ENCODE results near the gene GNB3. TPM values are rescaled to one million over a fixed set of nuclear protein-coding genes. Genes with fewer than 3 reads are reported as not detected.

Gene GNB3
- total and polyA plus RNA-seq, 4 donors, result 2.5 to 27.0 (median 8.5) TPM

DNA sequence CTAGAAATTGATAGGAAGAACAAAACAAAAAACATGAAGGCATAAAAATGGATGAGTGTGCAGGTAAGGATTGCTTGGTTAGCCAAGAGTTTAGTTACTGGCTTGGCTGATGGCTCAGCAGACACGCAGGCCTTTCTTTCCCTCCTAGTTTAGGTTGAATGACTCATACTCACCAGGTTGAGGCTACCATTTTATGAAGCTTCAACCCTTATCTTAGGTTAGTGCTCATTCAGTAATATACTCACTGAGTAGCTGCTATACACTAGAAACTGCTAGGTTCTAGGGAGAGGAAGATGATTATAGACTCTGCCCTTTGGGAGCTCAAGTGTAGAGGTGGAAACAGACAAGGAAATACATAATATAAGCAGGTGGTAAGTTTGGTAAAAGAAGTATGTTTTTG is 6.5 kb upstream of the GNB3 start:
- Histone ChIP-seq H3K4me3 (ENCODE audit: low read depth, low read length) (no peak overlapping the region), H3K36me3 (ENCODE audit: control insufficient read depth, insufficient read depth, low read length) (peaks cover 77% of the 10 kb centered on the region), H3K9me3 (ENCODE audit: control insufficient read depth, insufficient read depth, low read length) (no peaks in the 10 kb centered on the region), H3K27me3 (ENCODE audit: control insufficient read depth, insufficient read depth, low read length) (no peaks in the 10 kb centered on the region), H3K27ac (ENCODE audit: low read depth, low read length) (no peak overlapping the region), H3K4me1 (ENCODE audit: control insufficient read depth, insufficient read depth, low read length) (peaks cover 14% of the 10 kb centered on the region)
- no CpG with 5 or more reads among the region's 1 CpG for WGBS (ENCODE audit: insufficient coverage)
- DNase-seq (ENCODE audit: low read depth in 4 of 6, low spot score in 6 of 6), result no peak

DNA sequence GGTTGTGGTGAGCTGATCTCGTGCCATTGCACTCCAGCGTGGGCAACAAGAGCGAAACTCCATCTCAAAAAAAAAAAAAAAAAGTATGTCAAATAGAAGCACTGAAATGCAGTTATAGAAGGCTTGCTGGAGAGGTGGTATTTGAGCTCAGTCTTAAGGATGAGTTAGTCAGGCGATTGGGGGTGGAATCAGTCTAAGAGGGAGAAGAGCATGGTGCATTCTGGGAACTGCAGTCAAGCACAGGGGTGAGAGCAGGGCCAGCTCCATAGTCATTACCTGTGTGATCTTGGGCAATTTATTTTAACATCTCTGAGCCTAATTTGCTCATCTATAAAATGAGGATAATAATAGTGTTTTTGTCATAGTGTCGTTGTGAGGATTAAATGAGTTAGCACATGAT is 5.9 kb upstream of the GNB3 start:
- Histone ChIP-seq H3K4me1 (ENCODE audit: control insufficient read depth, insufficient read depth, low read length) (peaks cover 12% of the 10 kb centered on the region), H3K27ac (ENCODE audit: low read depth, low read length) (no peak overlapping the region), H3K27me3 (ENCODE audit: control insufficient read depth, insufficient read depth, low read length) (no peaks in the 10 kb centered on the region), H3K4me3 (ENCODE audit: low read depth, low read length) (no peak overlapping the region), H3K36me3 (ENCODE audit: control insufficient read depth, insufficient read depth, low read length) (peaks cover 79% of the 10 kb centered on the region), H3K9me3 (ENCODE audit: control insufficient read depth, insufficient read depth, low read length) (no peaks in the 10 kb centered on the region)
- 62% methylated on average over 1 of the region's 5 CpGs for WGBS (ENCODE audit: insufficient coverage)
- DNase-seq (ENCODE audit: low read depth in 4 of 6, low spot score in 6 of 6), result no peak

DNA sequence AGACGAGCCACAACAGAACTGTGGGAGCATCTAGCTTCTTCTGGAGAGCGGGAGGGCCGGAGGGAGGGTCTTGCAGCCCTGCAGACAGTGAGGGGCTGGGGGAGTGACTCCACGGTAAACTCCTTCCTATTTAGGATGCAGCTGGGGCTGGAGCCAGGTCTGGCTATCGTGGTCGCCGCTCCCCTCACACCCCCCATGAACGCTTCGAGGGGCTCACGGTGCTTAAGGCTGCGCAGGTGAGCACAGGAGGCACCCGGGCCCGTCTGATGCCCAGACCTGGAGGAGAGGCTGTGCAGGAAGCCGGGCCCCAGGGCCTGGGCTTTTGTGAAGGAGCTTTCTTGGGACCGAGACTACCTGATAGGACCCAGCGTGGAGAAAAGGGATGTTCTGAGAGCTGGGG is 3.9 kb upstream of the GNB3 start:
- DNase-seq (ENCODE audit: low read depth in 4 of 6, low spot score in 6 of 6), result no peak
- H3K9me3 ChIP-seq (ENCODE audit: control insufficient read depth, insufficient read depth, low read length), result no peaks in the 10 kb centered on the region
- H3K4me3 ChIP-seq (ENCODE audit: low read depth, low read length), result no peak overlapping the region
- no peak overlapping the region for H3K27ac ChIP-seq (ENCODE audit: low read depth, low read length)
- H3K27me3 ChIP-seq (ENCODE audit: control insufficient read depth, insufficient read depth, low read length), result no peaks in the 10 kb centered on the region
- peaks cover 77% of the 10 kb centered on the region for H3K36me3 ChIP-seq (ENCODE audit: control insufficient read depth, insufficient read depth, low read length)
- WGBS (ENCODE audit: insufficient coverage), result 77% methylated on average over 16 of the region's 16 CpGs
- H3K4me1 ChIP-seq (ENCODE audit: control insufficient read depth, insufficient read depth, low read length), result peaks cover 4% of the 10 kb centered on the region

DNA sequence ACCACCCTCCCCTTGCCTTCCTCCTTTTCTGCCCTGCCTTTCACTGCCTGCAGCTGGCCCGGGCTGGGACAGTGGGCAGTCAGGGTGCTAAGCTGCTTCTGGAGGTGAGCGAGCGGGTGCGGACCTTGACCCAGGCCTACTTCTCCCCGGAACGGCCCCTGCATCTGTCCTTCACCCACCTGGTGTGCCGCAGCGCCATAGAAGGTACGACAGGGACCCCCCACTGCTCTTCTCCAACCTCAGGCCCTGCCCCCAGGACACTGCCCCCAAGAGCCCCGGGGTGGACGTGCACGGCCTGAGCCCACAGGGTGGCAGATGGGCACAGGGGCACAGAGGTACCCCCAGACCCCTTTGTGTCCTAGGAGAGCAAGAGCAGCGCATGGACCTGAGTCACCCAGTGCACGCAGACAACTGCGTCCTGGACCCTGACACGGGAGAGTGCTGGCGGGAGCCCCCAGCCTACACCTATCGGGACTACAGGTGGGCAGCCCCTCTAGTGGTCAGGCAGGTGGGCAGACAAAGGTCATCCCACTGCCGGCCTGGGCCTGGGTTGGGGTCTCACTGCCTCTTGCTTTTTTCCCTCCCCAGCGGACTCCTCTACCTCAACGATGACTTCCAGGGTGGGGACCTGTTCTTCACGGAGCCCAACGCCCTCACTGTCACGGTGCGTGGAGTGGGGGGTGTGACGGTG is 3.2 kb upstream of the GNB3 start:
- Histone ChIP-seq H3K27ac (ENCODE audit: low read depth, low read length) (no peak overlapping the region), H3K9me3 (ENCODE audit: control insufficient read depth, insufficient read depth, low read length) (no peaks in the 10 kb centered on the region), H3K27me3 (ENCODE audit: control insufficient read depth, insufficient read depth, low read length) (no peaks in the 10 kb centered on the region), H3K36me3 (ENCODE audit: control insufficient read depth, insufficient read depth, low read length) (peaks cover 75% of the 10 kb centered on the region), H3K4me3 (ENCODE audit: low read depth, low read length) (no peak overlapping the region), H3K4me1 (ENCODE audit: control insufficient read depth, insufficient read depth, low read length) (peaks cover 4% of the 10 kb centered on the region)
- WGBS (ENCODE audit: insufficient coverage), result 89% methylated on average over 22 of the region's 26 CpGs
- no peak for DNase-seq (ENCODE audit: low read depth in 4 of 6, low spot score in 6 of 6)

DNA sequence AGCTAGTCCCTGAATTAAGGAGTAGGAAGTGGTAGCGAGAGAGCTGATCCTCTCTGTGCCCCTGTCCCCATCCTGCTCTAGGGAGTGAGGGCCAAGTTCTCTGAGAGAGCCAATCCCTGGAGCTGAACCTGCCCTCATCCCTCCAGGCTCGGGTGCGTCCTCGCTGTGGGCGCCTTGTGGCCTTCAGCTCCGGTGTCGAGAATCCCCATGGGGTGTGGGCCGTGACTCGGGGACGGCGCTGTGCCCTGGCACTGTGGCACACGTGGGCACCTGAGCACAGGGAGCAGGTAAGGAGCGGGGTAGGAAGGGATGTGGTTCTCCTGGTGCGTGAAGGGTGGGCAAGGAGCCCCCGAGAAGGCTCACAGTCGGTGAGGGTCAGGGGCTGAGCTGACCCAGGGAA is 1.9 kb upstream of the GNB3 start:
- no peak overlapping the region for H3K4me3 ChIP-seq (ENCODE audit: low read depth, low read length)
- H3K27ac ChIP-seq (ENCODE audit: low read depth, low read length), result no peak overlapping the region
- DNase-seq (ENCODE audit: low read depth in 4 of 6, low spot score in 6 of 6), result no peak
- H3K4me1 ChIP-seq (ENCODE audit: control insufficient read depth, insufficient read depth, low read length), result peaks cover 8% of the 10 kb centered on the region
- no peaks in the 10 kb centered on the region for H3K27me3 ChIP-seq (ENCODE audit: control insufficient read depth, insufficient read depth, low read length)
- H3K36me3 ChIP-seq (ENCODE audit: control insufficient read depth, insufficient read depth, low read length), result peaks cover 80% of the 10 kb centered on the region
- 97% methylated on average over 14 of the region's 16 CpGs for WGBS (ENCODE audit: insufficient coverage)
- H3K9me3 ChIP-seq (ENCODE audit: control insufficient read depth, insufficient read depth, low read length), result no peaks in the 10 kb centered on the region

DNA sequence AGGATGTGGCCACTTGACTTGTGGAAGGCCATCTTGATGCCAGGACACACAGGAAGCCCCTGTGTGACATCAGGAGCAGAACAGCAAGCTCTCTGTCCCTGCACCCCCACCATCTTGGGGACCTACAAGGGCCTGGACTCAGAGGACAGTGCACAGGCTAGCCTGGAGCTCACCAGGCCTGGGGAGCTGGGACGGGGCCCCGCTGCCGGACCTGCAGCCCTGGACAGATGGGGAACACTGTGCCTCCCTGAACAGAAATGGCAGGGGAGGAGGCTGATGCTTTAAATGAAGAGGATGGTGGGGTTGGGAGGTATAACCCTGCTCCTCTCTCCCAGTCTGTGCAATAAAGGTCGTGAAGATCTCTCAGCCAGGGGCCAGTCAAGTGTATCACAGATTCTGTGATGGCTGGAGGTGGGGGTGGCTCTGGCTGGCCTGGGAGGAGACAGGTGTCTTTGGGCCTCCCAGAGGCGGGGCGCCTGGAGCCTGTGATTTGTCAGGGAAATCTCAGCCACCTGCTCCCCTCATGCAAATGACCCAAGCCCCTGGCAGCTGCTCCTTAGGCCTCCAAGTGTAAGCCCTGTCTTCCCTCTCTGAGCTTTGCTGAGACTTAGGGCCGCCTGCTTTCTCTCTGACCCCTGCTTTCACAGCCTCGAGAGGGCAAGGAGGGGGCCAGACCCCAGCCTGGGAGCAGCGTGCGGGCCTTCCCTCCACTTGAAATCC is 1.1 kb upstream of the GNB3 start:
- peak in 1 of 6 donors; percentile 55 for DNase-seq (ENCODE audit: low read depth in 4 of 6, low spot score in 6 of 6)
- H3K36me3 ChIP-seq (ENCODE audit: control insufficient read depth, insufficient read depth, low read length), result peaks cover 82% of the 10 kb centered on the region
- H3K4me3 ChIP-seq (ENCODE audit: low read depth, low read length), result no peak overlapping the region
- WGBS (ENCODE audit: insufficient coverage), result 65% methylated on average over 7 of the region's 10 CpGs
- no peaks in the 10 kb centered on the region for H3K27me3 ChIP-seq (ENCODE audit: control insufficient read depth, insufficient read depth, low read length)
- peaks cover 8% of the 10 kb centered on the region for H3K4me1 ChIP-seq (ENCODE audit: control insufficient read depth, insufficient read depth, low read length)
- no peak overlapping the region for H3K27ac ChIP-seq (ENCODE audit: low read depth, low read length)
- H3K9me3 ChIP-seq (ENCODE audit: control insufficient read depth, insufficient read depth, low read length), result no peaks in the 10 kb centered on the region

DNA sequence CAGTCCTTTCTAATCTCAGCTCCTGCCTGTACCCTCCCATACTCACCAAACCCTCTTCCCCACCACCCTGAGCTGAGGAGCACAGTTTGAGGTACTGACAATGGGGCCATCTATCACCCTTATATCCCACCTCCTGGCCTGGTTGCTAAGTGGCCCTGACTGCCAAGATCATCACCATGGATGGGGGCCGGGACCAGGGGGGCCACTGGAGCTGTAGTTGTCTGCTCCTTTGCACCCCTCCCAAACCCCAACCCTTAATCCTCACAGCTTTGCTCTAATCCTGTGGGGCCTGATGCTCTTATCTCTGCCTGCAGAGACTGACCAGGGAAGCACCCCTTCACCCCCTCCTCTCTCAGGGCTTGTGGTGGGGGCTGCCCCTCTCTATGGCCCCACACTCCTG is 395 bp upstream of the GNB3 start:
- WGBS (ENCODE audit: insufficient coverage), result 0% methylated on average over 1 of the region's 1 CpG
- no peak overlapping the region for H3K27ac ChIP-seq (ENCODE audit: low read depth, low read length)
- H3K36me3 ChIP-seq (ENCODE audit: control insufficient read depth, insufficient read depth, low read length), result peaks cover 86% of the 10 kb centered on the region
- DNase-seq (ENCODE audit: low read depth in 4 of 6, low spot score in 6 of 6), result no peak
- peaks cover 8% of the 10 kb centered on the region for H3K4me1 ChIP-seq (ENCODE audit: control insufficient read depth, insufficient read depth, low read length)
- H3K27me3 ChIP-seq (ENCODE audit: control insufficient read depth, insufficient read depth, low read length), result no peaks in the 10 kb centered on the region
- H3K9me3 ChIP-seq (ENCODE audit: control insufficient read depth, insufficient read depth, low read length), result no peaks in the 10 kb centered on the region
- H3K4me3 ChIP-seq (ENCODE audit: low read depth, low read length), result no peak overlapping the region

DNA sequence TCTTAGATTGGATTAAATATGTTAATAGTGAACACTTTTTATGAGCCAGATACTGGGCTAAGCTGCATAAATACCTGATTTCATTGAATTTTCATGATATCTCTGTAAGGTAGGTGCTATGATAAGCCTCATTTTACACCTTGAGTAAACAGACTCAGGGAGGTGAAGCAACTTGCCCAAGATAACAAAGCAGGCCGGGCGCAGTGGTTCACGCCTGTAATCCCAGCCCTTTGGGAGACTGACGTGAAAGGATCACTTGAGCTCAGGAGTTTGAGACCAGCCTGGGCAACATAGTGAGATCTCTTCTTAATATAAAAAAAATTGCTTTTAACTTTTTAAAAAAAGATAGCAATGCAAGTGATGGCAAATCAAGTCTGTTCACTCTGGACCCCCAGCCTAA is 1.4 kb downstream of the GNB3 start:
- Histone ChIP-seq H3K36me3 (ENCODE audit: control insufficient read depth, insufficient read depth, low read length) (peaks cover 90% of the 10 kb centered on the region), H3K27ac (ENCODE audit: low read depth, low read length) (no peak overlapping the region), H3K4me3 (ENCODE audit: low read depth, low read length) (no peak overlapping the region), H3K27me3 (ENCODE audit: control insufficient read depth, insufficient read depth, low read length) (no peaks in the 10 kb centered on the region), H3K9me3 (ENCODE audit: control insufficient read depth, insufficient read depth, low read length) (no peaks in the 10 kb centered on the region), H3K4me1 (ENCODE audit: control insufficient read depth, insufficient read depth, low read length) (peaks cover 8% of the 10 kb centered on the region)
- DNase-seq (ENCODE audit: low read depth in 4 of 6, low spot score in 6 of 6), result no peak
- no CpG with 5 or more reads among the region's 4 CpGs for WGBS (ENCODE audit: insufficient coverage)

DNA sequence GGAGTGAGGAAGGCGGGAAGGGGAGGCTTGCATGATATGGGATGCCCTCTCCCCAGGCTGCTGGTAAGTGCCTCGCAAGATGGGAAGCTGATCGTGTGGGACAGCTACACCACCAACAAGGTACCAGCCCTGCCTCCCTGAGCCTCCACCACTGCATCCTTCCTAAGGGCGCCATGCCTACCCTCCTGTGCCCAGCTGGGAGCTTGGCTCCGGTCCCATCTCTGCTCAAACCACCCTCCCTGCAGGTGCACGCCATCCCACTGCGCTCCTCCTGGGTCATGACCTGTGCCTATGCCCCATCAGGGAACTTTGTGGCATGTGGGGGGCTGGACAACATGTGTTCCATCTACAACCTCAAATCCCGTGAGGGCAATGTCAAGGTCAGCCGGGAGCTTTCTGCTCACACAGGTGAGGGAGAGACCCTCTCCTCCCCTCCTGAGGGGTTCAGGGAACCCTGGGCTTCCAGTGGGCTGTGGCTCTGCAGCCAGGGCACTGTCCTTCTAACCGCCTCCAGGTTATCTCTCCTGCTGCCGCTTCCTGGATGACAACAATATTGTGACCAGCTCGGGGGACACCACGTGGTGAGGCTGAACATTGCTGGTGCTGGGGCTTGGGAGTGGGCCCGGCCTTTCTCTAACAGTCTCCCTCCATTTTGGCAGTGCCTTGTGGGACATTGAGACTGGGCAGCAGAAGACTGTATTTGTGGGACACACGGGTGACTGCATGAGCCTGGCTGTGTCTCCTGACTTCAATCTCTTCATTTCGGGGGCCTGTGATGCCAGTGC is 2.6 kb downstream of the GNB3 start:
- DNase-seq (ENCODE audit: low read depth in 4 of 6, low spot score in 6 of 6), result no peak
- WGBS (ENCODE audit: insufficient coverage), result 61% methylated on average over 15 of the region's 16 CpGs
- H3K36me3 ChIP-seq (ENCODE audit: control insufficient read depth, insufficient read depth, low read length), result peaks cover 90% of the 10 kb centered on the region
- no peak overlapping the region for H3K27ac ChIP-seq (ENCODE audit: low read depth, low read length)
- H3K27me3 ChIP-seq (ENCODE audit: control insufficient read depth, insufficient read depth, low read length), result no peaks in the 10 kb centered on the region
- H3K4me3 ChIP-seq (ENCODE audit: low read depth, low read length), result no peak overlapping the region
- peaks cover 8% of the 10 kb centered on the region for H3K4me1 ChIP-seq (ENCODE audit: control insufficient read depth, insufficient read depth, low read length)
- H3K9me3 ChIP-seq (ENCODE audit: control insufficient read depth, insufficient read depth, low read length), result no peaks in the 10 kb centered on the region

Measured in spinal cord (tissue), 10 donors.